Stimulated activated CD4-positive, alpha-beta T cell treated with anti-CD3 and anti-CD28 coated beads, Interleukin-15, amount 100 ng/mL, for 24 hours (primary cell): ENCODE data around the gene ZNF19.

ENCODE experiments used
- DNase-seq: peaks from one replicate; pipeline ENCODE4 v3.0.0-alpha.2; 2020

Gene ZNF19

DNA sequence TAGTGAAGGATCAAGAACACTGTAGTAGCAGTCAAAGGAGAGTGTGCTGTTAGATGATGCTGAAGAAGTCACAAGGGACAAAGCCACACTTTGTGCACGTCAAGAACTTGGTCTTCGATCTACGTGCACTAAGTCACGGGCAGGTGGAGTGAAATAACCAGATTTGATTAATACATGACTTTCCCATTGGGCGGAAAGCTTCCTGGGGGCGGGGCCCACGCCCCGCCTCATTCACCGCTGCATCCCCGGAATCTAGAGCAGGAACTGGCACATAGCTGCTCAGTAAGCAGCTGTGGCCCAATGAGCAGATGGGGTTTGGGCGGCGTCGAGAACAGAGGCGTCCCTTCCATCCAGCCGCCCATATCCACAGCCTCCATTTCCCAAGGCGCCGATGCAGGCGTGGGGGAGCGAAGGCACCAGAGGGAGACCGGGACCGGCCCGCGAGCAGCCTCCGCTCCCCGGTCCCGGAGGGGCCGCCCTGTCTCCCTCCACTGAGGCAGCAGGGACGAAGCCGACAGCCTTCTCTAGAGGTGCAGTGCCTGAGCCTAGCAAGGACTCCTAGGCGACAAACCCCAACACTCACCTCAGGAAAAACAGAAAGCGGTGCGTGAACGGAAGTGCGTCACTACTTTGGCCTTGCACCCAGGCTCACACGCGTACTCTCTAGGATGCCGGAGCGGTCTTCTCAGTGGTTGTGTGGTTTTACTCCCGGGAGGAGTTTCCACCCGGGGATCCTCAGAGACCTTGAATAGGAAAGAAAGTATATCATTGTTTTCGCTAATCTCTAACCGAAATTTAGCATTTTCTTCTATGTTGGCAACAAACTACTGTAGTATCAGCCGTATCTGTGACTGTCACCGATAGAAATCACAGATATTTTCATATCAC, 4.9 kb downstream of the ZNF19 start:
- DNase-seq = peak; percentile 83

DNA sequence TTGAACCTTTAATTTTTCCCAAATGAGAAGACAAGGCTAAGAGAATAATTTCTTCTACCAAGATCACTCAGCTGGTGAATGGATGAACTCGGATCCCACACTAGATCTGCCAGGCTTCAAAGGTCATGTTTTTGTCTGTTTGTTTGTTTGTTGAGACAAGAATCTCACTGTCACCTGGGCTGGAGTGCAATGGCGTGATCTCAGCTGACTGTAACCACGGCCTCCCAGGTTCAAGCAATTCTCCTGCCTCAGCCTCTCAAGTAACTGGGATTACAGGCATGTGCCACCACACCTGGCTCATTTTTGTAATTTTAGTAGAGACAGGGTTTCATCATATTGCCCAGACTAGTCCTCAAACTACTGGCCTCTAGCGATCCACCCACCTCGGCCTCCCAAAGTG, 6.6 kb downstream of the ZNF19 start:
- no peak for DNase-seq

DNA sequence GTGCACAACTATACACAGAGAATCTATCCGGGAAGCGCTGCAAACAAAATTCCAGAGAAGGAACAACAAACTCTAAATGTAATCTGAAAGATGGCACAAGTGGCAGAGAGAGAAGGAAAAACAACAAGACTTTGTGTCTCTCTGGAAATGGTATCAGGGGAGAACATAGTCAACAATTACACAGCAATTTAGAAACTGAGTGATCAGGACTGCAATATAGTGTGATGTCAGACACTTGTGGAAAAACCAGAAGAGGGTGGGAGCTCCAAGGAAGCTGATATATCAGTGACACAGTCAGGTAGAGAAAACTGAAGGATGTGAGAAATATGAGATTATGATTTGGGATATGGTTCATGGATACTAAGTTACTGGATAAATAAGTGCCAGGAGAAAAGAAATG, 8.2 kb downstream of the ZNF19 start:
- no peak for DNase-seq

DNA sequence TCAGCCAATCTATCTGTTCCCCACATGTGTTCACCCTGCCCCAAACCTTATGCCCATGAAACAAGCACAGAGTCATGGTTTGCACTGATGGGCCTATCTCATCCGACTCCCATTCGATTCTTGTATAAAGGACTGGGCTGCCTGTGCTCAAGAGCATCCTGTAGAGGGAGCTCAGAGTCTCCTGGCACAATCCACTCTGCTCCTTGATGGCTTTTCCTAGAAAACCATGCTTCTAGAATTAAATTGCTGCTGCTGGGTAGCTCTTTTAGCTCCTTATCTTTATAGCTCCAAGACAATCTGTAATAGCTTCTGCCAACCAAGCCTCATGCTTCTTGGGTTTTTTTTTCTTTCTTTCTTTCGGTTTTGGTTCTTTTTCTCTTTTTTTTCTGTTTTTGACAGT, 9.7 kb downstream of the ZNF19 start:
- DNase-seq = no peak

DNA sequence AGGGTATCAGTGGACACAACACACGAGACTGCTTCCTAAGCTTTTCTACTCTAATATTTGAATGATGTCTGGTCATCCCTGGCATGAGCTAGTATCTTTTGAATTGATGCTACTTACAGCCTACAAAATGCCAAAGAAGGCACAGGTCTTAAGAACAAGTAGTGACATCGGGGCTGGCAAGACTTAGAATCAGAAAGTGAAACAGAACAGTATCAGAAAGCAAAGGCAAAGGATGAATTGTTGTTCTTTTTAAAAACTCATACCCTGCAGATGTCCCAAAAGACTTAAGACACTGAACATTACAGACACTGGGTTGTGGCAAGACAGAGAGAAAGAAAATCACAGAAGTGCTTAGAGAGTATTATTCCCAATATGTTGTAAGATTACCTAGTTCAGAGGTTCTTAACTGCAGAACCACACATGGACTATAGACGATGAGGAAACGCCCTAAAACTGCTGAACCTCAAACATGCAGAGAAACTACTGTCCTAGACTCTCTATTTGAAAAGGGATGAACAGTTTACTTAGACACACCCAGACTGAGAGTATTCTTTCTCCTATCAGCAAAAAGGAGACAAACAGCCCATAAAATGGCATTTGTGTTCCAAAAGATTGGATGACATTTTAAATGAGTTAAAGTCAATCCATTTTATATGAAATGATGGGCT, 12.5 kb downstream of the ZNF19 start:
- no peak for DNase-seq

DNA sequence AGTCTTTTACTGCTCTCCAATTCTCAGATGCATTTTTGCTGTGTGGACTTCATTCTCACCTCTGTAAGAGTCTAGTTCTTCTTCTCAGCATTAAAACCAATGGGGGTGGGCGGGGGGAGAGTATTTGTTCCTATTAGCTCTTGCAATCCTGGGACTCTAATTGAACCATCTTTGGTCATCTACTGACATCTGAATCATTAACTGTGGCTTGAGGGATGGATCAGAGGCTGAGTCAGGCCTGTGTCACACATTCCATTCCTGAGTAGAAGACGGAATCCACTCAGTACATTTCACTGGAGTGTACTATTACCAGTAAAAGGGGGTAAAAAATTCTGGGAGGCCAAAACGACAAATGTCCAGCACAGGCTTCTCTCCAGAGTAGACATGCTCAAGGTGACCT, 14.3 kb downstream of the ZNF19 start:
- DNase-seq = no peak

DNA sequence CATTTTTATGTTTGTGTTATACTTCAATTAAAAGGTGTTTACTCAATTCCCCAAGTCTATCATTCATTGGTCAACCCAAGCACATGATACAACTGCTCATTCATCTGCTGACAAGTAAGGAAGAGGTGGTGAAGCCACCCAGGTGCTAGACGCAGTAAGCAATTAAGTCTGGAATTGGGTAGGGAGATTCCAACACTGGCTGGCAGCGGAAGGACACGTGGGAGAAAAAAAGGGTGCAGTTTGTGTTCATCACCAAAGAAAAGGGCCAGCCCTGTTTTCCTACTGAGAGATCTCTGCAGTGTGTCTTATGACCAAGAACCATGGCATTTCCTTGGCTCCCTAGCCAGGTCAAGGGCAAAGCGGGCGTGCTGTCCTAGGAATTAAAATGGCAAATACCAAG, 15.2 kb downstream of the ZNF19 start:
- DNase-seq = no peak

DNA sequence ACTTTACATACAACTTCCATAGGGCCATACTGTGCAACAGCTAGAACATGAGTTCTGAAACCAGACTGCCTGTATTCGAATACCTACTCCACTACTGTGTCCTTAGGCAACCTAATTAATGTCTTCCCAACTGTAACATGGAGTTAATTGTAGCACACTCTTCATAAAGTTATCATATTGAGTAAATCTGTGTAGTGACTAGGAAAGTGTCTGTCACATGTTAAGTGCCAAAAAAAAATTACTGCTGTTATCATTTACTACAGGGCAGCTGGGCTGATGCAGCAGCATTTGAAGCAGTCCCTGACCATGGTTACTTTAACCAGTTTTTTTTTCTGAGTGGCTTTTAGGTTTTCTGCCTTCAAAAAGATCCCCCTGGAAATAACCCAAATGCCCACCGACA, 16.2 kb downstream of the ZNF19 start:
- no peak for DNase-seq

DNA sequence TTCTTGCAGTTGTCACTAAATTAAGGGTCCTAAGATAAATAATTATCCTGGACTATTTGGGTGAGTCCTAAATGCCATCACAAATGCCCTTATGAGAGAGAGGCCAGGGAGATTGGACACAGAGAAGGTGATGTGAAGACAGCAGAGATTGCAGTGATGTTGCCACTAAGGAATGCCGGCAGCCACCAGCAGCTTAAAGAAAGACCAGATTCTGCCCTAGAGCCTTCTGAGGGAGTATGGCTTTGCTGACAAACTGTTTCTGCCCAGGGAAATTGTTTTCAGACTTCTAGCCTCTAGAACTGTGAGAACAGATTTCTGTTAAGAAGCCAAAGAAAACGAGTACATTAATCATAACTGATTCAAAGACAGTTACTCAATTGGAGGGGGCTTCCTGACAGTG, 17.1 kb downstream of the ZNF19 start:
- DNase-seq = no peak

DNA sequence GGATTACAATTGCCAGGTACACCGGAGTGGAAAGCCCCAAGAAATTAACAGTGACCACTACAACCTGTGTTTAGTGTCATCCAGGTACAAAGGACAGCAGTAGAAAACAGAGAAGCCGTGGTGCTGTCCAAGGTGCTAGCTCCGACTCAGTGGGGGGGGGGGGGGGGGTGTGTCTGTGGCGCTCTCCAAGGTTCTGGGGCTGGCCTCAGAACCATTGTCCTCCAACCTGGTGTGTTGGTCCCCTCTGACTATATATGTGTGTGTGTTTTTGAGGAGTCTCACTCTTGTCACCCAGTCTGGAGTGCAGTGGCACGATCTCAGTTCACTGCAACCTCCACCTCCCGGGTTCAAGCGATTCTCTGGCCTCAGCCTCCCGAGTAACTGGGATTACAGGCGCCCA, 21.3 kb downstream of the ZNF19 start:
- peak; percentile 29 for DNase-seq

DNA sequence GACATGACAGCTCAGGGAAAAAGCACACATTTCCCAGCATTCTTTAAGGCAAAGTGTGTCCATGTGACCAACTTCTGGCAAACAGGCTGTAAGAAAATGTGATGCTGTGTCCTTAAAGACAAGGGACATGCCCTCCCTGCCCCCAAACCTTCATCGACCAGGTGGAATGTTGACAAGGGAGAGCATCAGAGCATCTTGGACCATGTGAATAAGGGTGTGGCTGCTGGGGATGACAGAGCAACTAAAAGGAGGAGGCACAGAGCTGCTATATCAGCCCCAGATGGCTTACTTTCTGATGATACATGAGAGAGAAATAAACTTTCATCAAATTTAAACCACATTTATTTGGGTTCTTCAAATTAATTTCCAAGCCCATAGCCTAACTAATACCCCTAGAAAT, 24.9 kb downstream of the ZNF19 start:
- no peak for DNase-seq

DNA sequence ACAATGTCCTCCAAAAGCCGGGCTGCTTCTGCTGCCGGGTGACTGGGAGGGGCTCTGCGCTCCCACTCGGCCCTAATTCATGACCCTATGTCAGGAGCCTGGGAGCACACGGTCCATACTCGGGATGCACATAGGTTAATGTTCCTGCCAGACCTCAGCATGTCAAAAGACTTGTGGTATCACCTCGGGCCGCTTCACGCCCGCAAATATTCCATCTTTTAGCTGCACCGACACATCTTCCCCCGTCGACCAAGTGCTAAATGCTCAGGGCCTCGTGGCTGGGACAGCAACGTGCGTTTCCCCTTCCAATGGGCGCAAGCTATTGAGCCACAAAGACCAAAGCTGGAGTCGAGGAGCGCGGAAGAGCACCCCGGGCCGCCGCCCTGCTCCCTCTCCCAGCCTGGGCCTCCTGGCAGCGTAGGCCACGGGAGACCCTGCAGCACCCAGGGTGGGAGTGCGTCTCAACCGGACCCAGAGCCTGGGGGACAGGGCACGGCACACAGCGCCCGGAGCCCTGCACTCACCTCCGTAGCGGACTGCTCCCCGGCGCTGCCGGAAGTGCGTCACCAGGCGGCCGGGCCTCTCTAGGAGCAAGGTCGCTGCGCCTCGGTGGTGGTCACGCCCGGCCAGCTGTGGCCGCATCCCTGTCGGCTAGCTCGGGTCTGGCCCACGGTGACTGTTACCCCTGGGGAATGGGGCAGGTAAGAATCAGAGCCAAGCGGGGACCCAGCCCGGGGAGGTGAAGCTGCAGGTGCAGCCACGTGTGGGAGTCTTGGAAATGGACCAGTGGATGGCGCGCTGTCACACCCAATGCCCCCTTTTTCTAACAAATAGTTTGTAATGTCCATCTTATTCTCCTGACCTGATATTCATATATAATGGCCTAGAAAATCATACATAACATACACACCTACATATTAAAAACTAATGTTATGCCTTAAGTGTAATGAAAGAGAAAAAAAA, 27.2 kb downstream of the ZNF19 start, which contains the start of gene ZNF23:
Gene ZNF23 (minus strand): TSS at position 562 of the 963 bp plus-strand sequence. CDS start 5,451 bp downstream, outside the sequence.
- peak; percentile 86 for DNase-seq

DNA sequence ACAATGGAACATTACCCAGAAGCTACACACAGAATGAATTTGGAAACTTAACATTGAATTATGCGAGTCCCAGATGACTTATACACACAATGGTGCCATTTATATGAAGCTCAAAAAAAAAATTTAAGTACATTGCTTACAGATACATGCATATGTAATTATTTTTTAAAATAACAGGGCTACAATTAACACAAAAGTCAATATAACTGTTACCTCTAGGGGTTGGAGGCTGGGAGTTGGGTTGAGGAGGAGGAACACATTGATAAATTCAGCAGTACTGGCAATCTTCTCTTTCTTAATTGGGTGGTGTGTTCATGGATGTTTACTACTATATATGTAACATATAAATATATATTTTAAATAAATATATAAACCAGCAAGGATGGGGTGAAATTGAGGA, 28.2 kb downstream of the ZNF19 start:
- no peak for DNase-seq

DNA sequence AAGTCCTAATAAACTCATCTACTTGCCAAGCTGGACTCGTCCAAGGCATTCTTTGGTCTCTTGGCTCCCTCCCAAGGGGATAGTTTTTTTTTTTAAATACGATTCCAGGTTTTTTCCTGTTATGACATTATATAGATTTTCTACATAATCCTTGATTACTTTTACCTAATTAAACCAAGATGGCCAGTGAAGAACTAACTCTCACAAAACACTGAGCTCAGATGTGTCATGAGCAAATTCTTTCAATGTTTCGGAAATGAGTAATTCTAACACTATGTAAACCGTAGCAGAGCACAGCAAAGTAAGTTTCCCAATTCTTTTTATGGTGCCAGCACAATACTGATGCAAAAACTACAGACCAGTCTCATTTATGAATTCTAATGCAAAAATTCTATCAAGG, 28.9 kb downstream of the ZNF19 start:
- DNase-seq = no peak

DNA sequence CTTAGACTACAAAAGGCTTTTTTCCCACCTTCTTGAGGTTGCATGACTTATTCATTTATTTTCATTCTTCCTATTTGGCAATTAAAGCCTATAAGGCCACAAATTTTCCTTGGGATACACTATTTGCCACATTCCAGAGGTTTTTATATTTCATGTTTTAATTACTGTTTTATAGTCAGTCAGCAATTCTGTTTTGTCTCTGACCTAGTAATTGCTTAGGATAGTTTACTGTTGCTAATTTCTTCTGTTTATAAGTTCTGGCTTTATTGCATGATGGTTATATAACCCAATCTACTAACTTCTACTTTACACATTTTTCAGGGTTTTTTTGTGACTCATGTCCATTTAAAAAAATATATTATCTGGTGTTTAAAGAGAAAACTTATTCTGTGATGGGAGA, 29.6 kb downstream of the ZNF19 start:
- no peak for DNase-seq

DNA sequence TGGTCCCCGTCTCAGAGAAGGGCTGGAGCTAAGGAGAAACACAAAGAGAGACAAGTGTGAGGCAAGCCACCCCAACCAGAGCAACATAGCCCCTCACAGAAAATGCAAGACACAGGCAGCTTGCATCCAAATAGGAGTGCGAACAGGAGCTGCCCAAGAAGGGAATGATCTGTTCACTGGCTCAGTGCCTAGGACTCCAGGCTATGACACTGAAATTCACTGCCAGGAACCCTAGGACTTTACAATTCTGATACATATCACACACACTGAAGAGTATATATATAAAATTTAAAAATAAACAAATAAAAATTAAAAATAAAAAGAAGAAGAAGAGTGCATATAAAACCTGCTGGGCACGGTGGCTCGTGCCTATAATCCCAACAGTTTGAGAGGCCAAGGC, 32.3 kb downstream of the ZNF19 start:
- DNase-seq = no peak

DNA sequence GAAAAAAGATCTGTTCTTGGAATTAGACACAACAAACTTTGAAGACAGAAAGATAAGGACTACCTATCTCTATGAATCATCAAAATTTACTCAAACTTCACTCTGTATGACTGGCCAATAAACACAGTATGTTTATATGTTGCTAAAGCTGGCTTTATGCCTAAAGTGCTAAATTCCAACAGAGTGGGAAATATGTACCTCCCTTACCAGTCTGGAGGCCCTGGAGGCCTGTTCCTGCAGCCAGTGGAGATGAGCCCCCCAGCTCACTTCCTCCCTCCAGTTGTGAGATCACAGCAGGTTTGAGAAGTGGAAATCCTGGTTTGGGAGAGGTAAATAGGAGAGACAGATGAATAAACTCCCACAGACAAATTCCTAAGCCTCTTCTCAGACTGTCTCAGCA, 36.1 kb downstream of the ZNF19 start:
- no peak for DNase-seq

DNA sequence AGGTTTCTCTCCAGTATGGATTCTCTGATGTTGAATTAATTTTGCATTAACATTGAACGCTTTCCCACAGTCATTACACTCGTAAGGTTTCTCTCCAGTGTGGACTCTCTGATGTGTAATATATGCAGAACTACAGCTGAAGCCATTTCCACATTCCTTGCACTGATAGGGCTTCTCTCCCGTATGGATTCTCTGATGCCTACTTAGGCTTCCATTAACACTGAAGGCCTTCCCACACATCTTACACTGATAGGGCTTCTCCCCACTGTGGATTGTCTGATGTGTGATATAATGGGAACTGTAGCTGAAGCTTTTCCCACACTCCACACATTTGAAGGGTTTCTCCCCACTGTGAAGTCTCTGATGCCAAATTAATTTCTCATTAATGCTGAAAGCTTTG, 40.1 kb downstream of the ZNF19 start:
- DNase-seq = no peak

DNA sequence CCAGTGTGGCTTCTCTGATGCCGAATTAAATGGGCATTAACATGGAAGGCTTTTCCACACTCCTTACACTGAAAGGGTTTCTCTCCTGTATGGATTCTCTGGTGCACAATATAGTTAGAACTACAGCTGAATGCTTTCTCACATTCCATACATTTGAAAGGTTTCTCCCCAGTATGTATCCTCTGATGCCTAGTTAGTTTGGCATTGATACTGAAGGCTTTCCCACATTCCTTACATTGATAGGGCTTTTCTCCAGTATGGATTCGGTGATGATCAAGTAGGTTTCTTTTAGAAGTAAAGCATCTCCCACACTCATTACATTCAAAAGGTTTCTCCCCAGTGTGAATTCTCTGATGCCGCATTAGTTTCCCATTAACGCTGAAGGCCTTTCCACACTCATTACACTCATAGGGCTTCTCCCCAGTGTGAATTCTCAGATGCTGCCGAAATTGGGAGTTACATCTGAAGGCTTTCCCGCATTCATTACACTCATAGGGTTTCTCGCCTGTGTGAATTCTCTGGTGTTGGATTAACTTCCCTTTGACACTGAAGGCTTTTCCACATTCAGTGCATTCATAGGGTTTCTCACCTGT, 40.8 kb downstream of the ZNF19 start:
- no peak for DNase-seq

DNA sequence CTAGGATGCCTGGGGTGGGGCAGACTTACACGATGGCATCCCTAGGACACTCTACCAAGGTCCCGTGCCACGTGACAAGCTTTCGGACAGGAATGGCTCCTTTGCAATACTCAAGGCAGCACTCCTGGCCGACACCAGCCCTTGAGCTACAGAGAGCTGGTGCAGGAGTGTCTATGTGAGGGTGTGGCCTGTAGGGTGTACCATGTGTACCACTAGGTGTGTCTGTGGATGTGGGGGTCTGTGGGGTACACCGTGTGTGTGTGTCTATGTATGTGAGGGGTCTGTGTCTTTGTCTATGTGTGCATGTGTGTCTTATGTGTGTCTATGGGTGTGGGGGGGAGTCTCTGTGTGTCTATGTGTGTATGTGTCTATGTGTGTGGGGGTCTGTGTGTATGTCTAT, 45.4 kb downstream of the ZNF19 start:
- no peak for DNase-seq

DNA sequence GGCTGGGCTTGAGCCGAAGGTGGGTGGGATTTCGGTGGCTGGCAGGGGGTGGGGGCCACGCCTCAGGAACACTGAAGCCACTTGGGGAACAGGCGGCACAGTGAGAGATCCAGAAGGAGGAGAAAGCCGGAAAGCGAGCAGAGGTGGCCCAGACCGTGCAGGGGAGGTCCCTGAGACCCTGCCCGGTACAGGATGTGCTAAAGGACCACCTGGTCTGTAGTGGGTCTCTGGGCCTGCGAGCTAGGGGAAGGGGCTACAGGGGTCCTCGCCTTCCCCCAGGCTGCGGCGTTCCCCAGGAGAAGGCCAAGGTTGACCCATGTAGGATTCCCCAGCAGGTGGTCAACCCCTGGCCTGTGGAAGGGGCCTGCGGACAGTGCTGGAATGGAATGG, 47.1 kb downstream of the ZNF19 start, which contains the start of gene TLE7:
Gene TLE7 (minus strand): TSS at position 4 of the 390 bp plus-strand sequence. CDS start 8,730 bp downstream, outside the sequence.
- no peak for DNase-seq

DNA sequence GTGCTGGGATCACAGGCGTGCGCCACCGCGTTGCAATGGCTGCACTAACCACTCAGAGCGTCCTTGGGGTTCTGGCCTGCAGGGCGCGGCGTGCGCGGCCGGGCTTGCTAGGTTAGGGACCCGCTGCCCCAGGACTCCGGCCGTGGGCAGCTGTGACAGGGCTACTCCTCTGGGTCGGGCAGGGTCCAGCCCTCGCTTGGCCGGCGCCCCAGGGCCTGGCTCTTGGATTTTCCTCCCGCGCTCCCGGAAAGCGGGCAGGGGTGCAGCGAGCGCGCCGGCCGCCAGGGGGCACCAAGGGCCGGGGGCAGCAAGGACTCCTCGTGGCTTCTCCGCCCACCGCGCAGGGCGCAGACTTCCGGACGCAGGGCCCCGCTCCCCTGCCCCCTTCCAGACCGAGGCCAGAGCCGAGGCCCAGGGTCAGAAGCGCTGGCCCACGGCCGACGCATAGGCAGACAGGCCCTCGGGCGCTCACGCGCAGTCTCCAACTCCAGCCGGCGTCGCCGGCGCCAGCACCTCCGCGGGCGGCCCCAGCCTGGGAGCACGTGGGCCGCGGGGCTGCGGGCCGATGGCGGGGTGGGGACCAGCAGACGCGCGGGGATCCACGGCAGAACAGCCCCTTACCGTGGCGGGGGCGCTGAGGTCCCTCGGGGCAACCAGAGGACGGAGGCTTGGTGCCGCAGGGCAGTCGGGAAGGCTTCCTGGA, 47.6 kb downstream of the ZNF19 start:
- peak; percentile 53 for DNase-seq
